Endothelial cell (in vitro differentiated cells): ENCODE measurements around the gene KIAA0040. TPM values are rescaled to one million over a fixed set of nuclear protein-coding genes. Genes with fewer than 3 reads are reported as not detected.

ENCODE experiments used
- DNase-seq: peaks from one replicate; pipeline ENCODE4 v3.0.0; 2021; ENCODE audit warnings: low spot score
- H3K27ac Mint-ChIP-seq: one replicate; pipeline ENCODE4 v1.8.0; 2021; ENCODE audit warnings: mixed read lengths, inconsistent platforms; ENCODE audit not compliant: unreplicated experiment
- H3K27me3 Mint-ChIP-seq: one replicate; pipeline ENCODE4 v1.8.0; 2021; ENCODE audit warnings: mild to moderate bottlenecking, moderate library complexity, mixed read lengths, inconsistent platforms; ENCODE audit not compliant: unreplicated experiment
- H3K36me3 Mint-ChIP-seq: one replicate; pipeline ENCODE4 v1.8.0; 2021; ENCODE audit warnings: mild to moderate bottlenecking, low read depth, mixed read lengths, inconsistent platforms; ENCODE audit not compliant: unreplicated experiment
- H3K4me1 Mint-ChIP-seq: one replicate; pipeline ENCODE4 v1.8.0; 2021; ENCODE audit warnings: mild to moderate bottlenecking, mixed read lengths, inconsistent platforms; ENCODE audit not compliant: unreplicated experiment
- H3K4me3 Mint-ChIP-seq: one replicate; pipeline ENCODE4 v1.8.0; 2021; ENCODE audit warnings: mild to moderate bottlenecking, mixed read lengths, inconsistent platforms; ENCODE audit not compliant: unreplicated experiment
- H3K9me3 Mint-ChIP-seq: one replicate; pipeline ENCODE4 v1.8.0; 2021; ENCODE audit warnings: mixed read lengths, inconsistent platforms; ENCODE audit not compliant: unreplicated experiment
- total RNA-seq: library from RNA; stranded (reverse); fragmentation: NEBNext Ultra II Directional; extraction: Animal tissue kit (Norgen Biotek cat#: 25700); gene quantifications from one replicate; pipeline ENCODE4 v1.2.1, GENCODE V29; 2021; ENCODE audit not compliant: unreplicated experiment
- TF ChIP-seq, protein P1 (sequence below): fragments of 200-600 bp; sonication (generic); IDR thresholded peaks from one replicate; pipeline ENCODE4 v1.5.0; 2021; ENCODE audit warnings: antibody characterized with exemption; ENCODE audit not compliant: unreplicated experiment

The KIAA0040 gene
- total RNA-seq, 1 donor from 2014 or later: 4.1 TPM

DNA sequence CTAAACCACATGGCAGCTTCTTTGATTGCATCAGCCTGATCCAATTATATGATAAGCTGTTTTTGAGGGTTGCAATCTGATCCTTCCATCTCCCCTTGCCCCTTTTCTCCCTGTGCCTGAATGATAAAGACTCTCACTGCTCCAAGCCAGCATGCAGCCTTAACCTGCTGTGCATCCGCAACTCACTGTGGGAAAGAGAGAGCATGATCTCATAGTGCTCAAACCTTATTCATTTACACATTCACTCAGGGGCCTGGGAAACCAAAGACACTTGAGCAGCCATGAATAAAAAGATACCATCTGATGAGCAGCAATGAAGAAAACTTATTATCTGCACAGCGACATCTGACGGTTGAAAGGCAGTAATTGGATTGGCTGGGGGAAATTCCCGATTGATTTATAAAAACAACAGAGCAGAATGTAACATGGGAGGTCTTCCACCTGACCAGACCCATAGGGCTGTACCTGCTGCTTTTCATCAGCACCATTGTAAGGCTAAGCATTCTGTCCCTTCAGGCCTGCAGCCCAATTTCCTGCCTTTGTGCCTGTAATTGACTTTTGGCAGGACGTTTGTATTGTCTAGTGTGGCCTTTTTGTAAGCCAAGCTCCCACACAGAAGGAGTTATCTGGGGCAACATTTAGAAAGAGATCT is 62.5 kb downstream of the KIAA0040 start:
- DNase-seq: peak; percentile 17
- Mint-ChIP-seq H3K27ac (peak overlapping the region; percentile 68), H3K9me3 (no peaks in the 10 kb centered on the region), H3K4me1 (peaks cover 40% of the 10 kb centered on the region), H3K27me3 (peaks cover 6% of the 10 kb centered on the region), H3K36me3 (peaks cover 4% of the 10 kb centered on the region), H3K4me3 (no peak overlapping the region)
- TF ChIP-seq, protein P1, sequence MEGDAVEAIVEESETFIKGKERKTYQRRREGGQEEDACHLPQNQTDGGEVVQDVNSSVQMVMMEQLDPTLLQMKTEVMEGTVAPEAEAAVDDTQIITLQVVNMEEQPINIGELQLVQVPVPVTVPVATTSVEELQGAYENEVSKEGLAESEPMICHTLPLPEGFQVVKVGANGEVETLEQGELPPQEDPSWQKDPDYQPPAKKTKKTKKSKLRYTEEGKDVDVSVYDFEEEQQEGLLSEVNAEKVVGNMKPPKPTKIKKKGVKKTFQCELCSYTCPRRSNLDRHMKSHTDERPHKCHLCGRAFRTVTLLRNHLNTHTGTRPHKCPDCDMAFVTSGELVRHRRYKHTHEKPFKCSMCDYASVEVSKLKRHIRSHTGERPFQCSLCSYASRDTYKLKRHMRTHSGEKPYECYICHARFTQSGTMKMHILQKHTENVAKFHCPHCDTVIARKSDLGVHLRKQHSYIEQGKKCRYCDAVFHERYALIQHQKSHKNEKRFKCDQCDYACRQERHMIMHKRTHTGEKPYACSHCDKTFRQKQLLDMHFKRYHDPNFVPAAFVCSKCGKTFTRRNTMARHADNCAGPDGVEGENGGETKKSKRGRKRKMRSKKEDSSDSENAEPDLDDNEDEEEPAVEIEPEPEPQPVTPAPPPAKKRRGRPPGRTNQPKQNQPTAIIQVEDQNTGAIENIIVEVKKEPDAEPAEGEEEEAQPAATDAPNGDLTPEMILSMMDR: no peak

GRCh38 chr1:175129644-175129996 is 63.0 kb downstream of the KIAA0040 start:
- Mint-ChIP-seq H3K27me3 (peaks cover 6% of the 10 kb centered on the region), H3K27ac (peak overlapping the region; percentile 2), H3K9me3 (no peaks in the 10 kb centered on the region), H3K4me1 (peaks cover 44% of the 10 kb centered on the region), H3K36me3 (peaks cover 4% of the 10 kb centered on the region), H3K4me3 (no peak overlapping the region)
- TF ChIP-seq, protein P1: no peak
- no peak for DNase-seq

DNA sequence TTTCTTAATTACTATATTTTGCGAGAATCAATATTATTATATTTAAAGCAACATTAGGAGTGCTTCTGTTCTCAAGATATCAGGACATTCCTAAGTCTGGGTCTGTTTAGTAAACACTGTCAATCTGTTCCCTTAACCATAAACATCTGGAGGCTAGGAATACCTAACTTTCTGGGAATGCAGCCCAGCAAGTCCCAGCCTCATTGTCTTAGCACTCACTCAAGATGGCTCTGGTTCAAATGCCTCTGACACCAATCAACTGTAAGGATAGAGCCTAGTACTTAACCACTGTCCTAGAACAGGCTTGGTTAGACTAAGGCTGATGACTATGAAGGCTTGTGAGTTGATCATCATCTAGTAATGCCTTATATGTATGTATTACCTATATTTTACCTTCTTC is 63.4 kb downstream of the KIAA0040 start:
- peaks cover 44% of the 10 kb centered on the region for H3K4me1 Mint-ChIP-seq
- no peak for DNase-seq
- H3K27ac Mint-ChIP-seq: no peak overlapping the region
- H3K27me3 Mint-ChIP-seq: peaks cover 6% of the 10 kb centered on the region
- H3K36me3 Mint-ChIP-seq: peaks cover 4% of the 10 kb centered on the region
- H3K9me3 Mint-ChIP-seq: no peaks in the 10 kb centered on the region
- no peak overlapping the region for H3K4me3 Mint-ChIP-seq
- TF ChIP-seq, protein P1: no peak

DNA sequence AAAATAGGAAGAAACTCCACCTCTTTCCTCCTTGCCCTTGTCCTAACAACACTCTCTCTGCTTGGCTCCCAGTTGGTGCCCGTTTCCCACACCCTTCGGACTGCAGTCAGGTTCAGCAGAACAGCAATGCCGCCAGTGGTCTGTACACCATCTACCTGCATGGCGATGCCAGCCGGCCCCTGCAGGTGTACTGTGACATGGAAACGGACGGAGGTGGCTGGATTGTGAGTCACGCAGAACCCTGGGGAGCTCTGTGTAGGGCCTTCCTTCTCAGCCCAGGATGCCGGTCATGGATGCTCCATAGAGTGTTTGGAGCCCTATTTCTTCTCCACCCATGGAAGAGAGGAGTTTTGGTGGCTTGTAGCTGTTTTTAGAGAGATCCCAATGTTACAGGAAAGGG is 64.1 kb downstream of the KIAA0040 start:
- TF ChIP-seq, protein P1: no peak
- peaks cover 44% of the 10 kb centered on the region for H3K4me1 Mint-ChIP-seq
- no peaks in the 10 kb centered on the region for H3K9me3 Mint-ChIP-seq
- DNase-seq: no peak
- H3K36me3 Mint-ChIP-seq: peaks cover 4% of the 10 kb centered on the region
- peaks cover 6% of the 10 kb centered on the region for H3K27me3 Mint-ChIP-seq
- H3K4me3 Mint-ChIP-seq: no peak overlapping the region
- H3K27ac Mint-ChIP-seq: peak overlapping the region; percentile 39

DNA sequence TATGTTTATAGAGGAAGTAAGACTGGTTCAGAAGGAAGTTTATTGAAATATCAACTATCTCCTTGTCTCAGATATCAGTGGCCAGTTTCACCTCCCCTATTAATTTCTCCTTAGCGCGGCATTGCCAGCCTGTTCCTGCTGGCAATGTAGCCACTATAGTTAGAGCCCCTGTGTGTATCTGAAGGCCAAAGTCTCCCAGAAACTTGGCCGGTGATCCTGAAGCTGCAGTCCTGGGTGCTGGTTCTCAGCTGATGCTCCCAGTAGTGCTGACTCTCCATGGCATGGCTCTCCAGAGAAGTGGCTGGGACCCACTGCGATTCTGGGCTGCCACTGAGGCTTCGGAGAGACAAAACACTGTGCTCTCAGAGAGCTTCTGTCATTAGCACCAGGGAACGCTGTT is 65.0 kb downstream of the KIAA0040 start:
- H3K27ac Mint-ChIP-seq: no peak overlapping the region
- H3K4me3 Mint-ChIP-seq: no peak overlapping the region
- TF ChIP-seq, protein P1: no peak
- peaks cover 4% of the 10 kb centered on the region for H3K36me3 Mint-ChIP-seq
- peaks cover 10% of the 10 kb centered on the region for H3K27me3 Mint-ChIP-seq
- no peaks in the 10 kb centered on the region for H3K9me3 Mint-ChIP-seq
- no peak for DNase-seq
- peaks cover 44% of the 10 kb centered on the region for H3K4me1 Mint-ChIP-seq
